Hair follicular keratinocyte (primary cell): ENCODE data around the gene KLC1. TPM values are rescaled to one million over a fixed set of nuclear protein-coding genes. Genes with fewer than 3 reads are reported as not detected.

ENCODE experiments used
- total RNA-seq: library from RNA; depleted of rRNA; stranded (reverse); fragments of >200 nt; gene quantifications from 2 replicates; pipeline ENCODE4 v1.2.3, GENCODE V29; 2015

The KLC1 gene
- 138 and 152 TPM in 2 replicates for total RNA-seq

DNA sequence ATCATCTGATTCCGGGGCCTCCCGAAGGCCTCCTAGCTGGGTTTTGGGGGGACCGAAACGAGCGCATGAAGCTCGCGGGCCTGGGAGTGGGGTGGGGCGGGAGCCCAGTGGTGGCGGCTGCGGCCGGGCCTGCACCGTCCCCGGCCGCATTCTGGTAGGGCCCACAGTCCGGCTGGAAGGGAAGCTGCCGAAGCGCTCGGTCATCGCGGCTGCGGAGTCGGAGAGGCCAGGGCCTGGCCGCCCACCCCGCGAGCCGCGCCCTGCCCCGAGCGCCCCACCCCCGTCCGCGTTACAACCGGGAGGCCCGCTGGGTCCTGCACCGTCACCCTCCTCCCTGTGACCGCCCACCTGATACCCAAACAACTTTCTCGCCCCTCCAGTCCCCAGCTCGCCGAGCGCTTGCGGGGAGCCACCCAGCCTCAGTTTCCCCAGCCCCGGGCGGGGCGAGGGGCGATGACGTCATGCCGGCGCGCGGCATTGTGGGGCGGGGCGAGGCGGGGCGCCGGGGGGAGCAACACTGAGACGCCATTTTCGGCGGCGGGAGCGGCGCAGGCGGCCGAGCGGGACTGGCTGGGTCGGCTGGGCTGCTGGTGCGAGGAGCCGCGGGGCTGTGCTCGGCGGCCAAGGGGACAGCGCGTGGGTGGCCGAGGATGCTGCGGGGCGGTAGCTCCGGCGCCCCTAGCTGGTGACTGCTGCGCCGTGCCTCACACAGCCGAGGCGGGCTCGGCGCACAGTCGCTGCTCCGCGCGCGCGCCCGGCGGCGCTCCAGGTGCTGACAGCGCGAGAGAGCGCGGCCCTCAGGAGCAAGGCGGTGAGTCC is at the start of gene KLC1:
Gene KLC1, plus strand, starts transcription at position 528 of the 819 bp plus-strand sequence. CDS start 25,354 bp downstream, outside the sequence.

GRCh38 chr14:103715052-103716000 is 86.3 kb downstream of the KLC1 start, which contains the start of the genes XRCC3 and ZFYVE21:
Gene XRCC3, minus strand, starts transcription at chr14:103715451. Its CDS starts 4,364 bp downstream, at chr14:103711087.
Gene ZFYVE21, plus strand, starts transcription at chr14:103715810. Its CDS starts 32 bp downstream, at chr14:103715842.

Other genes starting within 250 kb of the KLC1 start
- gene MARK3, start 243.8 kb upstream of the KLC1 start, total RNA-seq = 73.7 and 105 TPM in 2 replicates
- 7.7 and 11.9 TPM in 2 replicates for gene CKB, start 106.4 kb upstream of the KLC1 start, total RNA-seq
- 8.0 and 14.0 TPM in 2 replicates for gene TRMT61A, start 100.0 kb upstream of the KLC1 start, total RNA-seq
- 16.6 and 22.6 TPM in 2 replicates for gene BAG5, start 66.6 kb upstream of the KLC1 start, total RNA-seq
- gene COA8, start 66.3 kb upstream of the KLC1 start, total RNA-seq = 32.3 and 43.2 TPM in 2 replicates
- 23.0 and 47.6 TPM in 2 replicates for gene XRCC3, start 86.2 kb downstream of the KLC1 start, total RNA-seq
- gene ZFYVE21, start 86.6 kb downstream of the KLC1 start, total RNA-seq = 67.7 and 97.8 TPM in 2 replicates
- 4.8 and 7.0 TPM in 2 replicates for gene PPP1R13B, start 218.4 kb downstream of the KLC1 start, total RNA-seq